ENCODE measurements around the gene IL1RL1.

GRCh38 chr2:102345329-102345920 lies 34.1 kb downstream of the IL1RL1 start:
- TF ChIP-seq, protein P1, sequence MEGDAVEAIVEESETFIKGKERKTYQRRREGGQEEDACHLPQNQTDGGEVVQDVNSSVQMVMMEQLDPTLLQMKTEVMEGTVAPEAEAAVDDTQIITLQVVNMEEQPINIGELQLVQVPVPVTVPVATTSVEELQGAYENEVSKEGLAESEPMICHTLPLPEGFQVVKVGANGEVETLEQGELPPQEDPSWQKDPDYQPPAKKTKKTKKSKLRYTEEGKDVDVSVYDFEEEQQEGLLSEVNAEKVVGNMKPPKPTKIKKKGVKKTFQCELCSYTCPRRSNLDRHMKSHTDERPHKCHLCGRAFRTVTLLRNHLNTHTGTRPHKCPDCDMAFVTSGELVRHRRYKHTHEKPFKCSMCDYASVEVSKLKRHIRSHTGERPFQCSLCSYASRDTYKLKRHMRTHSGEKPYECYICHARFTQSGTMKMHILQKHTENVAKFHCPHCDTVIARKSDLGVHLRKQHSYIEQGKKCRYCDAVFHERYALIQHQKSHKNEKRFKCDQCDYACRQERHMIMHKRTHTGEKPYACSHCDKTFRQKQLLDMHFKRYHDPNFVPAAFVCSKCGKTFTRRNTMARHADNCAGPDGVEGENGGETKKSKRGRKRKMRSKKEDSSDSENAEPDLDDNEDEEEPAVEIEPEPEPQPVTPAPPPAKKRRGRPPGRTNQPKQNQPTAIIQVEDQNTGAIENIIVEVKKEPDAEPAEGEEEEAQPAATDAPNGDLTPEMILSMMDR (IDR thresholded peaks at IDR 0.05): no peak
- TF ChIP-seq POLR2A (IDR thresholded peaks at IDR 0.05): no peak

All from Peyer's patch (tissue), 4 donors.